Activated T-helper 1 cell treated with Interleukin-2 at 50 U/mL for 16 hours (primary cell): ENCODE measurements around the gene PPAN.

Experiments
- DNase-seq: peaks from one replicate; pipeline ENCODE4 v3.0.0-alpha.2; 2020; ENCODE audit warnings: low read depth

Gene PPAN

DNA sequence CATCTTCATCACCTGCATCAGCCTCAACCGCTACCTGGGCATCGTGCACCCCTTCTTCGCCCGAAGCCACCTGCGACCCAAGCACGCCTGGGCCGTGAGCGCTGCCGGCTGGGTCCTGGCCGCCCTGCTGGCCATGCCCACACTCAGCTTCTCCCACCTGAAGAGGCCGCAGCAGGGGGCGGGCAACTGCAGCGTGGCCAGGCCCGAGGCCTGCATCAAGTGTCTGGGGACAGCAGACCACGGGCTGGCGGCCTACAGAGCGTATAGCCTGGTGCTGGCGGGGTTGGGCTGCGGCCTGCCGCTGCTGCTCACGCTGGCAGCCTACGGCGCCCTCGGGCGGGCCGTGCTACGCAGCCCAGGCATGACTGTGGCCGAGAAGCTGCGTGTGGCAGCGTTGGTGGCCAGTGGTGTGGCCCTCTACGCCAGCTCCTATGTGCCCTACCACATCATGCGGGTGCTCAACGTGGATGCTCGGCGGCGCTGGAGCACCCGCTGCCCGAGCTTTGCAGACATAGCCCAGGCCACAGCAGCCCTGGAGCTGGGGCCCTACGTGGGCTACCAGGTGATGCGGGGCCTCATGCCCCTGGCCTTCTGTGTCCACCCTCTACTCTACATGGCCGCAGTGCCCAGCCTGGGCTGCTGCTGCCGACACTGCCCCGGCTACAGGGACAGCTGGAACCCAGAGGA lies 7.9 kb downstream of the PPAN start:
- DNase-seq: no peak

DNA sequence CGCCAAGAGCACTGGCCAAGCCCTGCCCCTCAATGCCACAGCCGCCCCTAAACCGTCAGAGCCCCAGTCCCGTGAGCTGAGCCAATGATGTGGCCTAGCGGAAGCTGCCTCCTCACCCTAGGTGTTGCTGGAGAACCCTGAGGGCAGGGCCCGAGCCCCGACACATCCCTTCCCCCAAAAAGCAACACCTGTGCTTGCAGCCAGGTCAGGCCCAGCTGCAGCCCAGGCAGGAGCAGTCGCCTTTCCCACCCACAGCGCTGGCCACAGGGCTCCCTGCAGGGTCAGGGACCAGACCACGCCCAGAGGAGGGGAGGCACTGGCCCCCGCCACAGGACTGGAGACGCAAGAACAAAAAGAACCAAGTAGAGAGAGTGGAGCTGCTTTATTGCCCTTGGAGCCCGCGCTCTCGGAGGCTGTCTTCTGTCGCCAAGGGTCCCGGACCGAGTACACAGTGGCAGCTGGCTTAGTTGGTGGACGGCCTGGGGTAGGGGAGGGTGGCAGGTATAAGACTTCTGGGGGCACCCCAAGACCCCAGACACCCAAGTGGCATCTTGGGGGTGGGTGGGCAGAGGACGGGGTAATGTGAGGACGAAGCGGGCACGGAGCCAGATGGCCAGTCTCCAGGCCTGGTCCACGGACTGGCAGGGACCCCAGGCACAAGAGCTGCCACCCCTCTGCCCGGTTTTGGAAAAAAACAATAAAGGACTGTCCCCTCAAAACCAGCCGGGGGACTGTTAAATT lies 8.7 kb downstream of the PPAN start:
- no peak for DNase-seq

DNA sequence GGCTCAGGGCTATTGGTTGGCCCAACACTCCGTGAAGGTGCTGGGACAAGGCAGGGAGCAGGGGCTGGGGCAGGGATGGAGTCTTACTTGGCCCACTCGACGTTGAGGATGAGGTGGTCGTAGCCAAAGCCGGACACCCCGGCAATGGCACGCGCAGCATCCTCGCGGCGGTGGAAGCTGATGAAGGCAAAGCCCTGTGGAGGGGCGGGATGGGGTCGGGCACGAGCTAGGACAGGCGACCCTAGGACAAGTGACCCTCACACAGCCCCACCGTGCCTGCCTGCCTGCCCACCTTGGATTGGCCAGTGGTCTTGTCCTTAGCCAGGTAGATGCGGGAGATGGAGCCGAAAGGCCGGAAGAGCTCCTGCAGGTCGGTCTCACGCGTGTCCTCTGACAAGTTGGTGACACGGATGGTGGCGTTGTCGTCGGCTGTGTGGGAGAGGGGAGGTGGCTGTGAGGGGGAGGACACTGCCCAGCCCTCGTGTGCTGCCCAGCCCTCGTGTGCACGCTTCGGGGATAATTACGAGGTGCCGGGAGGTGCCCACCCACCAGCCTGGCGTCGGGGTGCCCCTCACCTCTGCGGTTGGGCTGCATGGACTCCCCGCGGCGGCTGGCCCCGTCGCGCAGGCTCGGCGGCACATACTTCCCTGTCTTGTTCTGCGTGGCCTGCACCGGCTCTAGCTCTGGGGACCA lies 9.4 kb downstream of the PPAN start:
- no peak for DNase-seq

DNA sequence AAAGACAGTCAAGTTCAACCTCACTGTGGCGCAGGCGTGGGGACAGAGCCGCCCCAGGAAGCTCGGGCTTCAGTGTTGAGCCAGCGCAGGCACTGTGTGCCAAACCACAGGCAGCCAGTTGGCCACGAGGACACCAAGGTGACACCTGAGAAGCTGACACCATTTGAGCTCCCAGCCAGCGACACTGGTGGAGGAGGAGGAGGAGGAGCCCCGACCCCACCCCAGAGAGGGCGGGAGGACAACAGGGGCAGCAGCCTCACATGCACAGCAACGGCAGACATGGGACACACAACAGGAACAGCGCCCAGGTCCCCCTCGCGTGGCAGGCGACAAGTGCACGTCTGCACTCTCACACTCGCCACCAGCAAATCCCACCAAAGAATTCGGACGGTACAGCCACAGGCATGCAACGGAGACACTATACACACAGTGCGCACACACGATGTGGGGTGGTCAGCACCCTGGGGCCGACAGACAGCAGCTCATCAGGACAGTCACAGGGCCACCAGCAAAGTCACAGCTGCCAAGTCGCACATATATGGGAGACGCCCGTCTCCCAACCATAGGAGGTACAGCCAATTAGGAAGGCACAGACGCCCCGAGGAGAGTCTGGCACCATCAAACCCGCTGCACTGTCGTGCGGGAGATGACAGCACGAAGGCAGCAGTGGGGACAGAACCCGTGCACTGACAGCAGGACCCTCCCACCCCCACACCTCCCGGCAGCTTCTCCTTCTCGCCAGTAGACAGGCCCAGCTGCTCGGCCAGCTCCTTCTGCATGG lies 10.1 kb downstream of the PPAN start:
- DNase-seq: no peak

DNA sequence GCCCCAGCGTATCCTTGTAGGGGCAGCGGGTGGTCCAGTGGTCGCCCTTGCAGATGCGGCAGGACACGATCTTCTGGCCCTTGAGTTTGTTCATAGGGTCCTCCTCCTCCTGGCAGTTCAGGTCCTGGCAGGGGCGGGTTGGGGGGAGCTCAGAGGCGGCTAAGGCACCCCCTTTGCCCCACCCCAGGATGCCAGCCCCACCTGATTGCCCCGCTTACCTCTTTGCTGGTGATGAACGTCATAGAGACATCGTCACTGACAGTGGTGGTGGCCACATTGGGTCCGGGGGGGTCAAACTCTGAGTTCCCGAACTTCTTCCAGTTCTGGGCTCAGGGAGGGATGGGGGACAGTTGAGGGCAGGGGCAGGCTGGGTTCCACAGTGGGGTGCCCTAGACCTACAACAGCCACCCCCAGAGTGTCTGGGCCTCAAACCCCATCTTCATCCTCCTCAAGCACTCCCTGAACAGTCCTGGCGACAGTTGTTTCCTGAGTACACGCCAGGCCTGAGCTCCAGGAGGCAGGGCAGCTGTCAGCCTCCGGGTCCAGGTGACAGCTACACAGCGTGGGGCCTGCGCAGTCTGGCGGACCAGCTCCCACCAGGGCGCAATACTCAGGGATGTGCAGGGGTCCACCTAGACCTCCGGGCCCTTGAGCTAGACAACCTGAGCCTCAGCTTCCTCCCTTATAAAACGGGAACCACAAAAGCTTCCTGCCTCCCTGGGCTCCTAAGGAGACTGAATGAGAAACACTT lies 10.9 kb downstream of the PPAN start:
- no peak for DNase-seq

DNA sequence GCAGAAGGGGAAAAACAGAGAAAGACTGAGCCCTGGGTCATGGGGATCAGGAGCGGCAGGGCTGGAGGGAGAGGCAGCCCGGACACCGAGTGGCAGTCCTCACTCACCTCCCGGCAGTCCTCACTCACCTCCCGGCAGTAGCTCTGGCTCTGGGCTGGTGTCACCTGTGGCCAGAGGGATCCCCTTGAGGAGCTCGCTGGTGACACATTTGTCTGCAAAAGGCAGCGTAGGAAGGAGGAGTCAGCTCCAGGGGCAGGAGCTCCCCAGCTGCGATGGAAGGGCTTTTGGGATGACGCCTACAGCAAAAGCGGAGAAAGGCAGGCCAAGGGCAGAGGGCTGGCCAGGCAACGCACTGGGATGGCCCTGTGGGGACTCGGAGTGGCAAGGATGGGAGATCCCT lies 12.8 kb downstream of the PPAN start:
- no peak for DNase-seq

DNA sequence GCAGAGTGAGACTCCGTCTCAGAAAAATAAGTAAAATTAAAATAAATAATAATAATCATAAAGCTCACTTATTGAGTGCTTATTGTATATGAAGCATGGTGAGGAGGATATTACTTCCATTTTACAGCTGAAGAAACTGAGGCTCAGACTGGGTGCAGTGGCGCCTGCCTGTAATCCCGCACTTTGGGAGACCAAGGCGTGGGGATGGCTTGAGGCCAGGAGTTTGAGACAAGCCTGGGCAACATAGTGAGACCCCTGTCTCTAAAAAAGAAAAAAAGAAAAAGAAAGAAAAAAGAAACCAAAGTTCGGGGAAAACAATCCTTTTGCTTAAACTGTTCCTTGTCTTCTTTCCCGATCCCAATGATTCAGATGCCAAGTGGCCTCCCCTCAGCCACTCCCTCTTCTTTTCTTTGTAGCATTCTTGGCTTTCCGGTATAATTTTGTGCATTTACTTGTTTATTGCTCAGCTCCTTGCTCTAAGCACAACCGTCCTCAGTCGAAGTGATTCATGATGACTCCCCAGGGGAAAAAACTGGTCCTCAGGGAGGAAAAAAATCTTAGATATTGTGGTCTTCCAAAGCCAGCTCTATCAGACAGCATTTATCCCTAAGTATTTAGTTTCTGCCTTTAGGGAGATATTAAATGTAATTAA lies 14.5 kb downstream of the PPAN start:
- no peak for DNase-seq

DNA sequence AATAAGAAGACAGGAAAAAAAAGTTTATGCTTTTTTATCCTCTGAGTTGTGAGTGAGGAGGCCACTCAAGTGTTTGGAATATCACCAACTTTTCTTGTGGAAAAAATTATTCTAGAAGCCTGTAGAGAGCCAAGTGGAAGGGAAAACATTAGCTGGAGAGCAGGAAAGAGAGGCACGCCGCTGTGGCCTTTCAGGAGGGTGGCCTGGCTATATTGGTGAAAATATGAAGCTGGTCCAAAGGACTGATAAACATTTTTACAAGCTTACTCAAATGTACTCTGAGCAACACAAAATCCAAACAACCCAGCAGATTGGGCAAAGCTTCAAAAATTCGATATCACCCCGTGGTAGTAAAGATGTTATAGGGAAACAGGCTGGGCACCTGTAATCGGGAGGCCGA lies 15.9 kb downstream of the PPAN start:
- no peak for DNase-seq

DNA sequence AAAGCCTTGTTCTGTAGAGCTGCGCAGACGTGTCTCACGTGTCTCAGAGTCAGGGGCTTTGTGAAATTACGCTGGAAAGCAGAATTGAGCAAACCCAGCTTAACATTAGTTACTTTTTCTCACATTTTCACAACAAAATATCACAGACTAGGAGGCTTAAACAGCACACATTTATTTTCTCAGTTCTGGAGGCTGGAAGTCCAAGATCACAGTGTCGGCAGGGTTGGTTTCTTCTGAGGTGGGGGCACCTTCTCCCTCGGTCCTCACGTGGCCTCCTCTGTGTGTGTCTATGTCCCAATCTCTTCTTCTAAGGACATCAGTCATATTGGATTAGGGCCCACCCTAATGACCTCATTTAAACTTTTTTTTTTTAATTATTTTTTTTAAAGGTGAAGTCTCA lies 18.3 kb downstream of the PPAN start:
- DNase-seq: no peak

DNA sequence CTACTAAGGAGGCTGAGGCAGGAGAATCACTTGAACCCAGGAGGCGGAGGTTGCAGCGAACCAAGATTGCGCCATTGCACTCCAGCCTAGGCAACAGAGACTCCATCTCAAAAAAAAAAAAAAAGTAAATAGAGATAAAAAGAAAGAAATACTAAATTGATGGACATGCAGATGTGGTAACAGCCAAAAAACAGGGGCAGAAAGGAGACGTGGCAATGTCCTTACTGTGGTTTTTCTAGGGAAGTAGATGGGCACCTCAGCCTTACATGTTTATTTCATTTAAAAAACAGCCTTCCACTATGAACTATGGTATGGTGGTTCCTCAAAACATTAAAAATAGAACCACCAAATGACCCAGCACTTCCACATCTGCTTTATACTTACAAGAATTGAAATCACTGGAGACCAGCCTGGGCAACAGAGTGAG lies 20.1 kb downstream of the PPAN start:
- no peak for DNase-seq

DNA sequence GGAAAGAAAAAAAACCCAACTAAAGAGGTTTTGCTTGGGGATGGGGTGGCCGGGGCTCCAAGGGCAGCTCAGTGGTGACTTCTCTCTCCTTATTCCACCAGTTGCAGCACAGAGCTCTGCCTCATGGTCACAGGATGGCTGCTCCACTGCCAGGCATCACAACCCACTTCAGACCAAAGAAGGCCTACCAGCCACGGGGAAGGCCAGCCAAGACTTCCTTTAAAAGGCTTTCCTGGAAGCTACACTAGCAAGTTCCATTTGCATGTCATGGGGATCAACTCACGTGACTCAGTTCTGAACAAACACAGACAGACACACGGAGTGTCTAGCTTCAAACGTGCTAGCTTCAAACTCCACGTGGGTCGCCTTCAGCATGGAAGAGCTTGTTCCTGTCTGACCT lies 26.7 kb downstream of the PPAN start:
- DNase-seq: no peak

DNA sequence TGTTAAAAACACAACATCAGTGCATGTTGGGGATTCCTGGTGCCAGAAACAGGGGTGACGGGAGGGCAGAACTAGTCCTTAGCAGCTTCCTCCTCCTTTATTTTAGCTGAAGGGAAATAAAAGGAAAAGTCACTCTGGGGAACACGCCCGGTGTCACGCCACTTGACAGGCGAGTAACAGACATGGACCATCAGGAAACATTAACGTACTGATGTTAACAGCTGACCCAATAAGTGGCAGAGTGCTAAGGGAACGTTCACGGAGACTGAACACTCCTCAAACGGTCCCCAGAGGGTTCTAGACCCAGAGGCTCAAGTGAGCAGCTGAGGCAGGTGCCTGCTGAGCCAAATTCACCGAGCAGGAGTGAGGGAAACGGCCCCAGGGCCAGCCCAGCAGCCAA lies 27.4 kb downstream of the PPAN start:
- no peak for DNase-seq

DNA sequence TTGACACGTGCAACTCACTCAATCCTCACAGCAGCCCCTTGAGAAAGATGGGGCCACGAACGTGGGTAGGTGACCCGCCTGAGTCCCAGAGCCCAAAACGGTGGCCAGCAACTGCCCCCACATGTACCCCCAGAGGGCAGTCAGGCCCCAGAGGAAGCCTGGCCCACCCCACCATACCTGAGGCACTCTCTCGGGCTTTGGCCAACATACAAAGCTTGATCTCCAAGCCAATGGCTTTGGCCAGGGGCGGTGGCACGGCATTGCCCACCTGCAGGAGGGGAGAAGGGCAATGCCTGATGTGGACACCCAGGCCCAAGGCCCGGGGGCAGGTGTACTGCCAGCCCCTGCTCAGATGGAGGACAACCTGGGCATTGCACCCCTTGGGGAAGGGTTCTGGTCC lies 27.9 kb downstream of the PPAN start:
- DNase-seq: no peak

DNA sequence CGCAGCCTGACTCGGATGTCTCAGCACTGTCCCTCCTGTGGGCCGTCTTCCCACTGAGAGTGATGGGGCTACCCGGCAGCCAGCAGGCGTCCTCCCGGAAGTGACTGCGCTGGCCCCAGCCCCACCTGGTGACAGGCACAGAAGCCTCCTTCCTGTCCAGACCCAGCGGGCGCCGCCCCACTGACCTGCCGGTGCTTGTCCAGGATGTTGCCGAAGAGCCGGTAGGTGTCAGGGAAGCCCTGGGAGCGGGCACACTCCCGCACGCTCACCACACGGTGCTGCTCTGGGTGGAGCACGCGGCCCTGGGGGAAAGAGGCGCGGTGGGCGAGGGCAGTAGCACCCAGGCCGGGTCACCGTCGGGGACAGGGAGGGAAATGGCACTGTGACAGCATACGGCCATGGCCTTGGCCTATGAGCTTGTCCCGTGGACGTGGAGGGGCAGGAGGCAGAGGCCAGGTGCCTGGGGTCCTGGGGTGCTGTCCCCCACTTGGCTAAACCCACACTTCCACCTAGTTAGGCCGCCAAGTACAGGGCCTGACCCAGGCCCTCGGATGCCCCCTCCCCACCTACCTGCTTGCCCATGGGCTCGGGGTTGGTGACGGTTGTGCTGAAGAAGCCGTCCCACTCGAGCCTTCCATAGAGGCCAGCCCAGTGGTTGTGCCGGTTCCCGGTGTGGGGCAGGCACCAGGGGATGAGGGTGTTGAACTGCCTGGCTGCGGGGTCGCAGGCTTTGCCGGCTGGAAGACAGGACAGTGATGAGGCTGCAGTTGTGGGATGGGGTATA lies 29.6 kb downstream of the PPAN start:
- DNase-seq: no peak

DNA sequence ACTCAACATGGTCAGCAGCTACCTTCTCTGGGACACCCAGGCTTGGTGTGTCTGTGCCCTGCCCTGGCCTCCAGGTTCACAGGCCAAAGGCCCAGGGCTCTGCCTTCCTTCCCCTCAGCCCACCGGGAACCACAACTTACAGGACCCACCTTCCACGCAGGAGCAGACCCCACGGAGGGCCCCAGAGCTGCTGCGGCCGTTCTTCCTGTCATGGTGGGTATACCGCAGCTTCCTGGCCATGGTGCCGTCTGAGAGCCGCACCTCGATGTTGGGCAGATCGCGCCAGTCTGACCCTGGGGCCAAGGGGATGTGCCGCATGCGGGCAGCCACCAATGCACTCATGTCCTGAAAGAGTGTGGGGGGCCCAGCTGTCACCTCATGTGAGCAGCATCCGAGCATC lies 30.8 kb downstream of the PPAN start:
- no peak for DNase-seq

DNA sequence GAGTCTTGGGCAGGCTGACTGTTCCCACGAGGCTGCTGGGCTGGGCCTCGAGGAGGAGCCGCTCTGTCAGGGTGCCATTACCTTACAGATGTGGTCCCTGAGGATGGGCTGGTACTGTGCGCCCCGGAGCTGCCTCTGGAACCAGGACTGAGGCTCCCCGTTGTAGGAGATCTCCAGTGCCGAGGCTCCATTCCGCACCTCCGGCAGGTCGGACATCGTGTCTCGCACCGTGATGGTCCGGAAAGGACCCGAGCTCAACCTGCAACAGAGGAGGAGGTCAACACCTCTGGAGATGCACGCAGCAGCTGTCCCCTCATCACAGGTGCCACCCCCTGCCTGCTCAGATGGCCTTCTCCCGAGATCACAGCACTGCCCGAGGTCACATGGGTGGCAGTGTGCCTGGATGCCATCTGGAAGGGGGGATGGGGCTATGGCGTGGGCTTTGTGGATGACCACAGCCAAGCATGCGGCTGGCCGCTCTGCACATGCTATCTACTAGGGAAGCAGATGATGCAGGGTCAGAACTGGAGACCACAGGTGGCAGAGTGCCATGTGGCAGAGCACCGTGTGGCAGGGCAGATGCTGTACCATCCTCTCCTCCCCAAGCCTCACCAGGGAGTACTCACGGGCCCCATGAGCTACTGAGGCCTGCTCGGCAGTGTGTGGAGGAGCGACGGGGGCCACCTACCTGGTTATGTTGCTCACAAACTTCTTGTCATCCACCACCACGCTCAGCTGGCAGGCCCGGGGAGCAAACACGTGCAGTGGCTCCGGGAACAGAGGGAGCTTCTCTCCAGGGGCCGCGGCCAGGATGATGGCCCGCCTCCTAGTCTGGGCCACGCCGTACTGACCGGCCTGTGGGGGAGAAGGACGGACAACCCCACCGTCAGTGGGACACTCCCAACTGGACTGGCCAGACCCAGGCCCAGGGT lies 31.9 kb downstream of the PPAN start:
- no peak for DNase-seq

DNA sequence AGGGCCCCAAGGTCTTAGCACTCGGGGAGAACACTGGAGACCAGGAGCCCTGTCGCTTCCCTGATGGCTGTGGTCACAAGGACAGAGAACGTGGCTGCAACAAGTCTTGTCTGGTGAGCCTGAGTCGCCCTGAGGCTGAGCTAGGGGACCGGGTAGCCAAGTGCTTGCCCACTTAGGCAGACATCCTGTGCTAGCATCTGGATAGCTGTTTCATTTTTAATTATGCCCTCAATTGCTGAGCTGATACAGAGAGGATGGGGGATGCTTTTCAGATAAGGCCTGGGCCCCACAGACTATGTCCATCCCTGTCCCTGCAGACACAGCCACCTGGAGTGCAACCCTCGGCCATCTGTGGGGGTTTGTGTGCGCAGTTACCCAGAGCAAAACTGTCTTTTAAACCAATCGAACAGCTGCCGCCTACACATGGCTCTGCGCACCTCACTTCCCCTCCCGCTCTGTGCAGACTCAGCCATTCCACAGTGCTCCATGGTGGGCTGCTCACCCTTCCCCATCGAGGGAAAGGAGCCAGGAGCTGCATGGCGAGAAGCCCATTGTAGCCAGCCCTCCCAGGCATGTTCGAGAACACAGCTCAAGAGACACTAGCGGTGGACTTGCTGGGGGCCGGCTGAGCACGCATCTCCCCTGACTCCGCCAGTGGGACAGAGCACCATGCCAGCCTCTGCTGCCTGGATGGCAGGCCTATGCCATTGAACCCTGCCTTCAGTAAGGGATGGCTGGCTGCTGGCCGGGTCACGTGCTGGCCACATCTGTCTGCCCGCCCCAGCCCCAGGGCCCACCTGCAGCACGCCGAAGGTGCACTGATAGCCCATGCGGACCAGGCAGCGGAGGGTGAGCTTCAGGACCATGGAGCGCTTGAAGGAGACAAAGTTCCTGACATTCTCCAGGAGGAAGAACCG lies 33.0 kb downstream of the PPAN start:
- no peak for DNase-seq

DNA sequence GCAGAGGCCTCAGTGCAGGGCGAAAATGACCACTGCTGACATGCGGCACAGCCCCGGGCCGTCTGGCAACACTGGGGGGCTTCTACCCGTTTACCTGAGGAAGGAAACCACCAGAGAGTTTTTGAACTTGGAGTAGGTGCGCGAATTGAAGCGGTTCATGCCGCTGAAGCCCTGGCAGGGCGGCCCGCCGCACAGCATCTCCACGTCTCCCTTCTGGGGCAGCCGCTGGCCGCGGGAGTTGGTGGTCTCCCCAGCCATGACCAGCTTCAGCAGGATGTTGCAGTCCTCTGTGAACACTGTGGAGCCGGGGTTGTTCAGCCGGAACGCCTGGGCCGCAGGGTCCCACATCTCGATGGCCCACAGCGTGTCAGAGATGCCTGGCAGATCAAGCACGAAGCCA lies 33.8 kb downstream of the PPAN start:
- no peak for DNase-seq
